ENCODE results near the gene SMAD6.

DNA sequence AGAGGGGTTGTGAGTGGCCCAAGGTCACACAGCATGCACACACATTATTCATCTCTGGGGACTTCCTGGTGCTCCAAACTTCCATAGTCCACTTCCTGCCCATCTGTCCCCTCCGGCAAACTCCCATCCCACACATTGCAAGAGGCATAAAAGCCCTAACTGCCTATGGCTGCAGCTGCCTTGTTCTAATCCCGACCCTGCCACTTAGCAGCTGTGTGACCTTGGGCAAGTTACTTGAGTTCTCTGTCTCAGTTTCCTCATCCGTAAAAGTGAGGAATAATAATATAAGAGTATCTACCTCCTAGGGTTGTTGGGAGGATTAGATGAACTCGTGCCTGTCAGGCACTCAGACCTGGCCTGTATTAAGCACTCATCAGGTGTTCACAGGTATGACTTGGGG is 84.2 kb downstream of the SMAD6 start:
- TF ChIP-seq, protein P1, sequence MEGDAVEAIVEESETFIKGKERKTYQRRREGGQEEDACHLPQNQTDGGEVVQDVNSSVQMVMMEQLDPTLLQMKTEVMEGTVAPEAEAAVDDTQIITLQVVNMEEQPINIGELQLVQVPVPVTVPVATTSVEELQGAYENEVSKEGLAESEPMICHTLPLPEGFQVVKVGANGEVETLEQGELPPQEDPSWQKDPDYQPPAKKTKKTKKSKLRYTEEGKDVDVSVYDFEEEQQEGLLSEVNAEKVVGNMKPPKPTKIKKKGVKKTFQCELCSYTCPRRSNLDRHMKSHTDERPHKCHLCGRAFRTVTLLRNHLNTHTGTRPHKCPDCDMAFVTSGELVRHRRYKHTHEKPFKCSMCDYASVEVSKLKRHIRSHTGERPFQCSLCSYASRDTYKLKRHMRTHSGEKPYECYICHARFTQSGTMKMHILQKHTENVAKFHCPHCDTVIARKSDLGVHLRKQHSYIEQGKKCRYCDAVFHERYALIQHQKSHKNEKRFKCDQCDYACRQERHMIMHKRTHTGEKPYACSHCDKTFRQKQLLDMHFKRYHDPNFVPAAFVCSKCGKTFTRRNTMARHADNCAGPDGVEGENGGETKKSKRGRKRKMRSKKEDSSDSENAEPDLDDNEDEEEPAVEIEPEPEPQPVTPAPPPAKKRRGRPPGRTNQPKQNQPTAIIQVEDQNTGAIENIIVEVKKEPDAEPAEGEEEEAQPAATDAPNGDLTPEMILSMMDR (conservative IDR thresholded peaks at IDR 0.05; ENCODE audit: low read depth, low read length): no peak
- no peak for TF ChIP-seq EZH2 (IDR thresholded peaks at IDR 0.05; ENCODE audit: low read length, unreplicated experiment)
